BE2C (cell line): ENCODE data around the gene GFY.

Experiments used
- DNase-seq: peaks from one replicate; pipeline ENCODE4 v3.0.0-alpha.2; 2020
- H3K27me3 ChIP-seq: fragments of 250-450 bp; sonication (Bioruptor Pico); 2 replicates; pipeline ENCODE4 v1.5.1; 2020; ENCODE audit warnings: mild to moderate bottlenecking
- H3K36me3 ChIP-seq: fragments of 250-450 bp; sonication (Bioruptor Pico); 2 replicates; pipeline ENCODE4 v1.5.1; 2020; ENCODE audit warnings: mild to moderate bottlenecking
- H3K4me1 ChIP-seq: fragments of 250-450 bp; sonication (Bioruptor Pico); 2 replicates; pipeline ENCODE4 v1.5.1; 2020
- H3K4me3 ChIP-seq: 2 replicates; pipeline ENCODE4 v1.5.1; 2011; ENCODE audit warnings: low read depth, low read length
- H3K9me3 ChIP-seq: fragments of 250-450 bp; sonication (Bioruptor Pico); 2 replicates; pipeline ENCODE4 v1.5.1; 2020
- TF ChIP-seq, protein P1 (sequence below): IDR thresholded peaks from 2 replicates; pipeline ENCODE4 v1.5.1; 2012; ENCODE audit warnings: mild to moderate bottlenecking, low read depth, low read length

Gene GFY

DNA sequence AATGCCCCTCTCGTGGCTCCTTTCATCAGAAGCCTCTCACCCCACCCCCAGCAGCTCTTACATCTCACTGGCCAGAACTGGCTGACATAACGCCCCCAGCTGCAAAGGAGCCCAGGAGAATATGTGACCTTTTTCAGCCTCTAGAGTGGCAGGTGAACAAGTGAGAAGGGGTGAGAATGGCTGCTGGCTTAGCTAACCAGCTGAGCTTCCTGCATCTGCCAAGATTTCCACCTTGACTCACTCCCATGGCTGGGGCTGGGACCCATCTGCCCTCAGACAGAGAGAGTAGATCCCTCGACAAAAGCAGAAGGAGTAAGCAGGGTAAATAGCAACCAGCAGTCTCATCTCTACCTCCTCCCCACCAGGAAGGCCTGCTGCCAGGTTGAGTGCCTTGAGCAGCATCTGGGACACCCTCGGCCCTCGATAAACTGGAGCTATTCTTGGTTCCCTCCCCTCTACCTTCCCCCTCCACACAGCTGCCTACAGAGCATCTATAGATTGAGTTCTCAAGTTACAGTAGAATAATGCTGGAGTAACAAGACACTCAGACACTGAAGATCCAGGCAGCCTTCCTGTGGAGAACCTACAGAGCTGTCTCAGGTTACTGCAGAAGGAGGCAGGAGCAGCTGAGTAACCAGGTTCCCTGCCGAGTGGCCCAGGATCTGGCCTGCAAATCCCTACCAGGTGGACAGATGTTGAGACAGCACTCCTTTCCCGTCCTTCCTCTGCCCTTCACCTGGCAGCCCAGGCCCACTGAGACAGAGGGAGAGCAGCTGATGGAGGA lies 21.6 kb upstream of the GFY start:
- TF ChIP-seq, protein P1, sequence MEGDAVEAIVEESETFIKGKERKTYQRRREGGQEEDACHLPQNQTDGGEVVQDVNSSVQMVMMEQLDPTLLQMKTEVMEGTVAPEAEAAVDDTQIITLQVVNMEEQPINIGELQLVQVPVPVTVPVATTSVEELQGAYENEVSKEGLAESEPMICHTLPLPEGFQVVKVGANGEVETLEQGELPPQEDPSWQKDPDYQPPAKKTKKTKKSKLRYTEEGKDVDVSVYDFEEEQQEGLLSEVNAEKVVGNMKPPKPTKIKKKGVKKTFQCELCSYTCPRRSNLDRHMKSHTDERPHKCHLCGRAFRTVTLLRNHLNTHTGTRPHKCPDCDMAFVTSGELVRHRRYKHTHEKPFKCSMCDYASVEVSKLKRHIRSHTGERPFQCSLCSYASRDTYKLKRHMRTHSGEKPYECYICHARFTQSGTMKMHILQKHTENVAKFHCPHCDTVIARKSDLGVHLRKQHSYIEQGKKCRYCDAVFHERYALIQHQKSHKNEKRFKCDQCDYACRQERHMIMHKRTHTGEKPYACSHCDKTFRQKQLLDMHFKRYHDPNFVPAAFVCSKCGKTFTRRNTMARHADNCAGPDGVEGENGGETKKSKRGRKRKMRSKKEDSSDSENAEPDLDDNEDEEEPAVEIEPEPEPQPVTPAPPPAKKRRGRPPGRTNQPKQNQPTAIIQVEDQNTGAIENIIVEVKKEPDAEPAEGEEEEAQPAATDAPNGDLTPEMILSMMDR = no peak
- Histone ChIP-seq H3K36me3 (no peaks in the 10 kb centered on the region), H3K9me3 (no peaks in the 10 kb centered on the region), H3K4me1 (no peaks in the 10 kb centered on the region), H3K4me3 (no peak overlapping the region), H3K27me3 (no peaks in the 10 kb centered on the region)
- DNase-seq = no peak

DNA sequence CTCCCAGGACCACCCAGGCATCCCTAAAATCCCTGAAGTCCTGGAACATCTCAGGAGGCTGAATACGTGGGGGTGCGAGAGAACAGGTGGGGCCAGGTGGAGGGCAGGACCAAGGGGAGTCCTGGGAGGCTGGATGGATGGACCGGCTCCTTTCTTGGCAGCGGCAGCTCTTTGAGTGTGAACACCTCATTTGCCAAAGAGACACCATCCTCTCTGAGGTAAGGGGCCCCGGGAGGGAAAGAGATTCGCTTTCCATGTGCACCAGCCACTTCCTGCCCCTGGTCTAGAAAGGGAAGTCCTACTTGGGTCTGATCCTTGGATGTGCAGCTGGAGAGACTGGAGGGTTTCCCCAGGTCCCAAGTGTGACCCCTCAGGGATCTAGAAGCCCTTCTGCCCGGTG lies 18.1 kb upstream of the GFY start:
- no peaks in the 10 kb centered on the region for H3K27me3 ChIP-seq
- TF ChIP-seq, protein P1 = no peak
- no peak overlapping the region for H3K4me3 ChIP-seq
- H3K36me3 ChIP-seq = no peaks in the 10 kb centered on the region
- no peaks in the 10 kb centered on the region for H3K9me3 ChIP-seq
- no peaks in the 10 kb centered on the region for H3K4me1 ChIP-seq
- no peak for DNase-seq

DNA sequence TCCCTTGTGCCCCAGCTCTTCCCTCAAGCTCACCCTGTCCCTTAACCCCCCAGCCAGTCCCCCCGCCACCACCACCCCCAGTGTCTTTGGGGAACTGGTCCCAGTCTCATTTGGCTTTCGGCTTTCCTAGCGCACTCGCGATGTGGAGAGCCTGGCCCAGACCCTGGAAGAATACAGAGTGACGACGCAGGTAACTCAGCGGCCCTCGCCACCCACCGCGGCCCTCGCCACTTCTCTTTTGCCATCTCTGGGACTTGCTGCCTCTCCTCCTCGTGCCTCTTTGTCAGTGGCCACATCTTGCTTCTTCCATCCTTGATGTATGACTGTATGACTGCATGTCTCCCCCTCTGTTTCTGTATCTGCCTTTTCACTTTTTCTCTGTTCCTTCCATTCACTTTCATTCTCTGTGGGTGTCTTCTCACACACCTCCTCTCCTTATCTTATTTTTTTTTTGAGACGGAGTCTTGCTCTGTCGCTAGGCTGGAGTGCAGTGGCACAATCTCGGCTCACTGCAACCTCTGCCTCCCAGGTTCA lies 17.6 kb upstream of the GFY start:
- Histone ChIP-seq H3K4me1 (no peaks in the 10 kb centered on the region), H3K36me3 (no peaks in the 10 kb centered on the region), H3K4me3 (no peak overlapping the region), H3K9me3 (no peaks in the 10 kb centered on the region), H3K27me3 (no peaks in the 10 kb centered on the region)
- DNase-seq = no peak
- TF ChIP-seq, protein P1 = no peak

DNA sequence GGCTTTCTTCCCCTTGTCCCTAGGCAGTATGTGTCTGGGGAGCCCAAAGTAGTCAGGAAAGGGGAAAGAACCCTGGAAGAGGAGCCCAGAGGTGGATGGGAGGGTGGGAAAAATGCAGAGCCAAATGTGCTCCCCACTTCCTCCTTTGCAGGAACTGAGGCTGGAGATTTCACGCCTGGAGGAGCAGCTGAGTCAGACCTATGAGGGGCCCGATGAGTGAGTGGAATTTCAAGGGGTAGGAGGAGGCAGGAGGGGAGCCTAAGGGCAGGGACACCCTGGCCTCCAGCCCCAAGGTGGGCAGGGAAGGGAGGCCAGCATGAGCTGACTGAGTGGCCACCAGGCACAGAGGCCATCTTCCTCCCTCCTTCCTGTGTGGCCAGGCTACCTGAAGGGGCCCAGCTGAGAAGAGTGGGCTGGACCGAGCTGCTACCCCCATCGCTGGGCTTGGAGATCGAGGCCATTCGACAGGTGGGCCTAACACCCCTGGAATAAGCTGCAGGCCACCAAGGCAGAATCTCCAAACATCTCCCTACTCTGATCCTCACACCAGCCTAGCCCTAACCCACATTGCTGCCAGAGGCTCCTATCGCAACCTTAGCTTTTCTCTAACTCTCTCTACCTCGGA lies 16.3 kb upstream of the GFY start:
- peaks cover 7% of the 10 kb centered on the region for H3K4me1 ChIP-seq
- H3K27me3 ChIP-seq = no peaks in the 10 kb centered on the region
- H3K9me3 ChIP-seq = no peaks in the 10 kb centered on the region
- H3K36me3 ChIP-seq = no peaks in the 10 kb centered on the region
- TF ChIP-seq, protein P1 = no peak
- no peak overlapping the region for H3K4me3 ChIP-seq
- DNase-seq = no peak

DNA sequence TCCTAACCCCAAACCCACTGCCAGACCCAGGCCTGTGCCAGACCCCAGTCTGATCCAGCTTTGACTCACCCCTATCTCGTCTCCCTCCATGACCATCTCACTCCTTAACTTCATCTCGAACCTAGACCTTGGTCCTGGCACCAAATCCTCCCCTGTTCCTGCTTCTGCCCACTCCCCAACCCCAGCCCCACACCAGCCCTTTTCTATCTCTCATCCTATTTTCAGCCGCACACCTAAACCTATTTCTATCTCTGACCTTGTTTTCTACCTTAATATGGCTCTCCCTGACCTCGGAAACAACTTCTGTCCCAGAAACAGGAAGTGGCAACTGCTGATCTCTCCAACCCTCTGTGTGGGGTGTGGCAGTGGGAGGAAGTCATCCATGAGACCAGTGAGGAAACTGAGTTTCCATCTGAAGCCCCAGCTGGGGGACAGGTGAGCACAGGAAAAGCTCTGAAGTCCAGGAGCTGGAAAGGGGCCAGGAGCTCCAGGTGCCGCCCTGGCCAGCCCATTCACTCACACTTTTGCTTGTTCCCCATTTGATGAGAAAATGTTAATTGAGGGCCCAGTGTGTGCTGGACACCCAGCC lies 15.7 kb upstream of the GFY start:
- TF ChIP-seq, protein P1 = no peak
- Histone ChIP-seq H3K9me3 (no peaks in the 10 kb centered on the region), H3K27me3 (no peaks in the 10 kb centered on the region), H3K4me3 (no peak overlapping the region), H3K36me3 (no peaks in the 10 kb centered on the region), H3K4me1 (peaks cover 11% of the 10 kb centered on the region)
- DNase-seq = no peak
